IMR-90 (cell line): ENCODE measurements around the gene SGCE. TPM values are rescaled to one million over a fixed set of nuclear protein-coding genes. Genes with fewer than 3 reads are reported as not detected.

Source experiments
- ATAC-seq: fragments of 200-7000 bp; cut with Tn5 transposase; 2 replicates; pipeline ENCODE4 v1.9.1; 2020; ENCODE audit warnings: low read depth, mild to moderate bottlenecking, moderate library complexity
- BruUV-seq: library from RNA; stranded (reverse); fragments of 400-500 nt; replicated peaks from 2 replicates; lab custom pipeline; 2021; lab: Mats Ljungman, UMichigan
- CTCF ChIA-PET: fragments of 300-600 bp; formaldehyde crosslinking; extraction: SDS; loops from one replicate; lab custom pipeline; 2021; ENCODE audit warnings: antibody characterized with exemption; lab: Yijun Ruan, JAX
- POLR2A ChIA-PET: fragments of 300-600 bp; sonication (Branson Sonifier 250); formaldehyde crosslinking; loops from one replicate; lab custom pipeline; 2022; ENCODE audit warnings: antibody characterized with exemption; ENCODE audit not compliant: unreplicated experiment; lab: Charles Lee
- DNase-seq: peaks from one replicate; pipeline ENCODE4 v3.0.0; 2013
- H2AFZ ChIP-seq: replicated peaks from 2 replicates; pipeline ENCODE3; 2013; ENCODE audit warnings: low read length, mild to moderate bottlenecking; ENCODE audit not compliant: poor library complexity
- H2AK5ac ChIP-seq: 2 replicates; pipeline ENCODE4 v1.6.1; 2013; ENCODE audit warnings: low read depth, low read length, inconsistent platforms
- H2AK9ac ChIP-seq: replicated peaks from 2 replicates; pipeline ENCODE3; 2013; ENCODE audit warnings: mild to moderate bottlenecking, low read depth, low read length, moderate library complexity; ENCODE audit not compliant: poor library complexity
- H2BK120ac ChIP-seq: 2 replicates; pipeline ENCODE4 v1.6.1; 2013; ENCODE audit warnings: low read depth, low read length, inconsistent platforms
- H2BK15ac ChIP-seq: 3 replicates; pipeline ENCODE4 v1.6.1; 2013; ENCODE audit warnings: low read depth, low read length, inconsistent platforms
- H2BK20ac ChIP-seq: 2 replicates; pipeline ENCODE4 v1.6.1; 2013; ENCODE audit warnings: low read depth, mild to moderate bottlenecking, inconsistent platforms, low read length, moderate library complexity
- H2BK5ac ChIP-seq: 2 replicates; pipeline ENCODE4 v1.6.1; 2013; ENCODE audit warnings: mild to moderate bottlenecking, low read depth, low read length, inconsistent platforms; ENCODE audit not compliant: poor library complexity, severe bottlenecking
- H3K14ac ChIP-seq: replicated peaks from 2 replicates; pipeline ENCODE4 v1.6.1; 2013; ENCODE audit warnings: low read depth, low read length, inconsistent platforms
- H3K18ac ChIP-seq: 2 replicates; pipeline ENCODE4 v1.6.1; 2013; ENCODE audit warnings: low read depth, low read length, control low read depth
- H3K23ac ChIP-seq: 2 replicates; pipeline ENCODE4 v1.6.1; 2013; ENCODE audit warnings: low read depth, low read length, inconsistent platforms
- H3K27ac ChIP-seq: 2 replicates; pipeline ENCODE4 v1.5.1; 2013; ENCODE audit warnings: mild to moderate bottlenecking, control low read depth, low read length; ENCODE audit not compliant: insufficient read depth
- H3K27me3 ChIP-seq: 2 replicates; pipeline ENCODE4 v1.6.1; 2013; ENCODE audit warnings: low read length; ENCODE audit not compliant: control insufficient read depth, insufficient read depth
- H3K36me3 ChIP-seq: 2 replicates; pipeline ENCODE4 v1.6.1; 2013; ENCODE audit warnings: low read length, mixed read lengths; ENCODE audit not compliant: control insufficient read depth, insufficient read depth
- H3K4ac ChIP-seq: 2 replicates; pipeline ENCODE4 v1.6.1; 2013; ENCODE audit warnings: low read depth, low read length, inconsistent platforms
- H3K4me1 ChIP-seq: 2 replicates; pipeline ENCODE4 v1.6.1; 2013; ENCODE audit warnings: low read length, mixed read lengths; ENCODE audit not compliant: control insufficient read depth, insufficient read depth
- H3K4me2 ChIP-seq: 2 replicates; pipeline ENCODE4 v1.6.1; 2013; ENCODE audit warnings: low read depth, mild to moderate bottlenecking, control low read depth, low read length, moderate library complexity
- H3K4me3 ChIP-seq: 2 replicates; pipeline ENCODE4 v1.5.1; 2013; ENCODE audit warnings: low read depth, mild to moderate bottlenecking, control low read depth, low read length, moderate library complexity; ENCODE audit not compliant: insufficient read depth
- H3K56ac ChIP-seq: 2 replicates; pipeline ENCODE4 v1.6.1; 2013; ENCODE audit warnings: low read length, inconsistent platforms; ENCODE audit not compliant: insufficient read depth; ENCODE audit errors: extremely low read depth
- H3K79me1 ChIP-seq, 2 experiments: 2 replicates each; pipeline ENCODE4 v1.6.1; 2013; ENCODE audit warnings: low read length in 2 of 2, inconsistent platforms in 1 of 2, low read depth in 1 of 2
- H3K9ac ChIP-seq: 2 replicates; pipeline ENCODE4 v1.6.1; 2013; ENCODE audit warnings: low read depth, low read length, control low read depth
- H3K9me1 ChIP-seq: 2 replicates; pipeline ENCODE4 v1.6.1; 2013; ENCODE audit warnings: low read length, inconsistent platforms; ENCODE audit not compliant: insufficient read depth
- H3K9me3 ChIP-seq: 2 replicates; pipeline ENCODE4 v1.6.1; 2013; ENCODE audit warnings: low read length; ENCODE audit not compliant: control insufficient read depth, insufficient read depth
- H4K20me1 ChIP-seq: 2 replicates; pipeline ENCODE4 v1.6.1; 2013; ENCODE audit warnings: low read length, inconsistent platforms; ENCODE audit not compliant: insufficient read depth
- H4K5ac ChIP-seq: 2 replicates; pipeline ENCODE4 v1.6.1; 2013; ENCODE audit warnings: mild to moderate bottlenecking, low read depth, low read length, control low read depth
- H4K8ac ChIP-seq, 2 experiments: 2 replicates each; pipeline ENCODE4 v1.6.1; 2013; ENCODE audit warnings: low read depth in 2 of 2, low read length in 2 of 2, control low read depth in 1 of 2, inconsistent platforms in 1 of 2
- H4K91ac ChIP-seq: 2 replicates; pipeline ENCODE4 v1.6.1; 2013; ENCODE audit warnings: low read depth, low read length, inconsistent platforms; ENCODE audit not compliant: insufficient read depth
- BHLHE40 ChIP-seq: fragments of 150-350 bp; IDR thresholded peaks from 2 replicates; pipeline ENCODE4 v1.6.1; 2016; ENCODE audit warnings: mild to moderate bottlenecking, low read depth, low read length
- CEBPB ChIP-seq: IDR thresholded peaks from 2 replicates; pipeline ENCODE4 v1.6.1; 2012; ENCODE audit warnings: low read depth, low read length, improper control_type of control experiment
- CHD1 ChIP-seq: IDR thresholded peaks from 2 replicates; pipeline ENCODE4 v1.6.1; 2012; ENCODE audit warnings: low read depth, low read length, improper control_type of control experiment
- CTCF ChIP-seq: conservative IDR thresholded peaks from 2 replicates; pipeline ENCODE4 v1.5.1; 2012; ENCODE audit warnings: mild to moderate bottlenecking, low read depth, low read length, improper control_type of control experiment
- FOS ChIP-seq: fragments of 150-350 bp; IDR thresholded peaks from 2 replicates; pipeline ENCODE4 v1.6.1; 2016; ENCODE audit warnings: low read depth, low read length
- MAFK ChIP-seq: IDR thresholded peaks from 2 replicates; pipeline ENCODE4 v1.6.1; 2012; ENCODE audit warnings: low read depth, low read length, improper control_type of control experiment
- MAZ ChIP-seq: IDR thresholded peaks from 2 replicates; pipeline ENCODE4 v1.6.1; 2012; ENCODE audit warnings: low read depth, mild to moderate bottlenecking, low read length, improper control_type of control experiment, moderate library complexity, borderline replicate concordance
- MXI1 ChIP-seq: IDR thresholded peaks from 2 replicates; pipeline ENCODE4 v1.6.1; 2012; ENCODE audit warnings: low read depth, mild to moderate bottlenecking, low read length, moderate library complexity, borderline replicate concordance
- NFE2L2 ChIP-seq: fragments of 150-350 bp; IDR thresholded peaks from 2 replicates; pipeline ENCODE4 v1.6.1; 2016; ENCODE audit warnings: low read depth, mild to moderate bottlenecking, low read length
- POLR2A ChIP-seq: IDR thresholded peaks from 2 replicates; pipeline ENCODE4 v1.6.1; 2012; ENCODE audit warnings: mild to moderate bottlenecking, low read depth, low read length
- RAD21 ChIP-seq: IDR thresholded peaks from 2 replicates; pipeline ENCODE4 v1.6.1; 2012; ENCODE audit warnings: low read length, improper control_type of control experiment
- RCOR1 ChIP-seq: IDR thresholded peaks from 2 replicates; pipeline ENCODE4 v1.6.1; 2012; ENCODE audit warnings: mild to moderate bottlenecking, low read length, improper control_type of control experiment; ENCODE audit not compliant: insufficient replicate concordance
- RFX5 ChIP-seq: IDR thresholded peaks from 2 replicates; pipeline ENCODE4 v1.8.0; 2012; ENCODE audit warnings: low read depth, mild to moderate bottlenecking, low read length, moderate library complexity
- SMC3 ChIP-seq: fragments of 150-350 bp; IDR thresholded peaks from 2 replicates; pipeline ENCODE4 v1.6.1; 2016; ENCODE audit warnings: low read depth, mild to moderate bottlenecking, antibody characterized with exemption, low read length, moderate library complexity
- WGBS, 2 experiments: methylation state at CpG; one replicate each; pipeline versions ENCODE4 v1.1.5 to v1.1.7; 2013; ENCODE audit warnings: missing lambda C conversion rate in 2 of 2; ENCODE audit not compliant: insufficient read length in 1 of 2; ENCODE audit errors: extremely low coverage in 2 of 2; 5-methylcytosine and 5-hydroxymethylcytosine counted together
- dilution Hi-C: fragments of 300-500 bp; cut with HindIII; formaldehyde crosslinking; loops from one replicate; pipeline ENCODE4 v1.14.3; 2018; ENCODE audit warnings: low sequenced_read_pairs; ENCODE audit not compliant: unreplicated experiment
- in situ Hi-C: fragments of 300-500 bp; cut with MboI; formaldehyde crosslinking; loops from 3 replicates; pipeline ENCODE4 v1.14.3; 2019; ENCODE audit warnings: low sequenced_read_pairs, inconsistent platforms, mixed read lengths
- intact Hi-C: fragments of 100-400 bp; cut with micrococcal nuclease; formaldehyde crosslinking; loops from 2 replicates; pipeline ENCODE4 v1.10.0; 2022
- polyA plus RNA-seq, 3 experiments: library from polyadenylated mRNA; depleted of rRNA; stranded (reverse); fragments of >200 nt; gene quantifications; 2 replicates each; pipeline ENCODE4 v1.2.3, GENCODE V29; 2012; ENCODE audit warnings: low replicate concordance in 1 of 3
- total RNA-seq: library from RNA; depleted of rRNA; stranded (reverse); fragments of >200 nt; gene quantifications from 2 replicates; pipeline ENCODE4 v1.2.3, GENCODE V29; 2012
- TF ChIP-seq, protein P1 (sequence below): fragments of 150-350 bp; IDR thresholded peaks from 2 replicates; pipeline ENCODE4 v1.6.1; 2016; ENCODE audit warnings: low read depth, mild to moderate bottlenecking, low read length, moderate library complexity, borderline replicate concordance
- TF ChIP-seq, protein P2 (sequence below): fragments of 150-350 bp; IDR thresholded peaks from 2 replicates; pipeline ENCODE4 v1.6.1; 2017; ENCODE audit warnings: mild to moderate bottlenecking, antibody characterized with exemption, low read length, low read depth

The SGCE gene
- total and polyA plus RNA-seq, 2 of the 4 experiments (the other 2 are of a cell fraction): 39.4 to 40.5 TPM

GRCh38 chr7:94634502-94634901 lies 21.4 kb downstream of the SGCE start:
- Histone ChIP-seq H3K14ac (no peak overlapping the region), H3K4me2 (no peak overlapping the region), H4K5ac (no peak overlapping the region), H2BK120ac (no peak overlapping the region), H2BK5ac (no peak overlapping the region), H3K23ac (no peak overlapping the region), H3K4me3 (no peak overlapping the region), H3K18ac (no peak overlapping the region), H3K27ac (no peak overlapping the region), H3K9me3 (no peaks in the 10 kb centered on the region), H4K20me1 (peaks cover 9% of the 10 kb centered on the region; the same call in 1 of the 2 replicates), H4K8ac (no peak overlapping the region), H2BK20ac (no peak overlapping the region), H2AFZ (no peak overlapping the region), H3K27me3 (no peaks in the 10 kb centered on the region), H3K9me1 (no peaks in the 10 kb centered on the region), H3K9ac (no peak overlapping the region), H2BK15ac (no peak overlapping the region), H4K91ac (no peak overlapping the region), H3K4me1 (peaks cover 2% of the 10 kb centered on the region; the same call in 1 of the 2 replicates), H3K36me3 (no peaks in the 10 kb centered on the region), H3K56ac (no peak overlapping the region), H3K79me1 (peaks cover 3 to 13% of the 10 kb centered on the region in 2 experiments; a peak in 2 of 4 replicates), H3K4ac (no peak overlapping the region), H2AK5ac (no peak overlapping the region), H2AK9ac (no peak overlapping the region)
- no peak for DNase-seq
- no peak for TF ChIP-seq FOS
- no peak for TF ChIP-seq BHLHE40
- TF ChIP-seq POLR2A: no peak
- no peak for TF ChIP-seq RCOR1
- TF ChIP-seq RAD21: no peak
- TF ChIP-seq, protein P1, sequence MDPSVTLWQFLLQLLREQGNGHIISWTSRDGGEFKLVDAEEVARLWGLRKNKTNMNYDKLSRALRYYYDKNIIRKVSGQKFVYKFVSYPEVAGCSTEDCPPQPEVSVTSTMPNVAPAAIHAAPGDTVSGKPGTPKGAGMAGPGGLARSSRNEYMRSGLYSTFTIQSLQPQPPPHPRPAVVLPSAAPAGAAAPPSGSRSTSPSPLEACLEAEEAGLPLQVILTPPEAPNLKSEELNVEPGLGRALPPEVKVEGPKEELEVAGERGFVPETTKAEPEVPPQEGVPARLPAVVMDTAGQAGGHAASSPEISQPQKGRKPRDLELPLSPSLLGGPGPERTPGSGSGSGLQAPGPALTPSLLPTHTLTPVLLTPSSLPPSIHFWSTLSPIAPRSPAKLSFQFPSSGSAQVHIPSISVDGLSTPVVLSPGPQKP: no peak
- TF ChIP-seq MXI1: no peak
- TF ChIP-seq RFX5: no peak
- TF ChIP-seq MAZ: no peak
- TF ChIP-seq SMC3: no peak
- TF ChIP-seq CHD1: no peak
- TF ChIP-seq CTCF: no peak
- TF ChIP-seq, protein P2, sequence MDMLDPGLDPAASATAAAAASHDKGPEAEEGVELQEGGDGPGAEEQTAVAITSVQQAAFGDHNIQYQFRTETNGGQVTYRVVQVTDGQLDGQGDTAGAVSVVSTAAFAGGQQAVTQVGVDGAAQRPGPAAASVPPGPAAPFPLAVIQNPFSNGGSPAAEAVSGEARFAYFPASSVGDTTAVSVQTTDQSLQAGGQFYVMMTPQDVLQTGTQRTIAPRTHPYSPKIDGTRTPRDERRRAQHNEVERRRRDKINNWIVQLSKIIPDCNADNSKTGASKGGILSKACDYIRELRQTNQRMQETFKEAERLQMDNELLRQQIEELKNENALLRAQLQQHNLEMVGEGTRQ: no peak
- no peak for TF ChIP-seq CEBPB
- TF ChIP-seq NFE2L2: no peak
- no peak for TF ChIP-seq MAFK
- 83% methylated on average over 2 of the region's 6 CpGs; no CpG with 5 or more reads in 1 of the 2 experiments for WGBS, 2 experiments
- ATAC-seq: no peak
- ChIA-PET POLR2A (no interaction called here), CTCF (no interaction called here)
- dilution Hi-C loops (no loop called here), intact Hi-C loops (no loop called here), in situ Hi-C loops (no loop called here)
- BruUV-seq: no TSS peak
